ENCODE measurements around the gene GLB1L2. TPM values are rescaled to one million over a fixed set of nuclear protein-coding genes. Genes with fewer than 3 reads are reported as not detected.

GLB1L2 gene
- total RNA-seq, 1 experiment from 2014 or later: 27.1 TPM

GRCh38 chr11:134346101-134346975 is 14.6 kb downstream of the GLB1L2 start:
- DNase-seq (ENCODE audit: low read depth, low spot score): no peak
- Histone ChIP-seq H3K4me1 (ENCODE audit: control insufficient read depth in 1 of 2, insufficient read depth in 2 of 2, low read length in 2 of 2) (peaks cover 0 to 10% of the 10 kb centered on the region in 2 experiments; a peak in 2 of 4 replicates), H3K27me3 (ENCODE audit: insufficient read depth, low read length) (no peaks in the 10 kb centered on the region), H4K20me1 (ENCODE audit: insufficient read depth) (no peaks in the 10 kb centered on the region), H3K27ac (ENCODE audit: low read depth, low read length) (no peak overlapping the region), H2AFZ (ENCODE audit: low read depth, low read length, poor library complexity, severe bottlenecking) (no peak overlapping the region), H3K4me2 (ENCODE audit: low read length) (no peak overlapping the region), H3K4me3 (replicated peaks in 1 of 2; ENCODE audit: low read depth in 1 of 2, low read length in 2 of 2) (no peak overlapping the region), H3K9me2 (ENCODE audit: insufficient read depth) (no peaks in the 10 kb centered on the region), H3K9ac (ENCODE audit: low read length) (no peak overlapping the region), H3K79me2 (ENCODE audit: insufficient read depth, low read length) (no peaks in the 10 kb centered on the region), H3K36me3 (ENCODE audit: control insufficient read depth in 1 of 2, insufficient read depth in 2 of 2, low read length in 2 of 2) (no peaks in the 10 kb centered on the region; a peak in 1 of 4 replicates), H3K9me3 (ENCODE audit: control insufficient read depth in 1 of 2, insufficient read depth in 1 of 2, low read depth in 1 of 2, low read length in 2 of 2) (no peaks in the 10 kb centered on the region)
- no peak for ATAC-seq
- ChIA-PET CTCF (no interaction called here), POLR2A (no interaction called here), RAD21 (ENCODE audit: low non-redundant PET in 1 of 2, low total read pairs in 2 of 2, uncharacterized antibody in 2 of 2, unreplicated experiment in 2 of 2) (no interaction called here)
- no TSS peak for BruUV-seq (replicated peaks)
- intact Hi-C loops (cut with micrococcal nuclease): no loop called here
- TF ChIP-seq POLR2A (IDR thresholded peaks at IDR 0.05; ENCODE audit: borderline replicate concordance, extremely low read depth, insufficient read depth, insufficient read length): no peak
- no peak for TF ChIP-seq RAD21 (IDR thresholded peaks at IDR 0.05; ENCODE audit: low read depth)
- no peak for TF ChIP-seq EGR1 (IDR thresholded peaks at IDR 0.05; ENCODE audit: low read depth)
- TF ChIP-seq ZBTB33 (IDR thresholded peaks at IDR 0.05; ENCODE audit: extremely low read depth, insufficient replicate concordance, low read length): no peak
- no peak for TF ChIP-seq ELF1 (IDR thresholded peaks at IDR 0.05; ENCODE audit: borderline replicate concordance, low read depth)
- TF ChIP-seq TCF7L2 (IDR thresholded peaks at IDR 0.05; ENCODE audit: borderline replicate concordance, extremely low read depth, insufficient read depth, insufficient read length): no peak
- TF ChIP-seq EZH2phosphoT487 (IDR thresholded peaks at IDR 0.05; ENCODE audit: borderline replicate concordance): no peak
- TF ChIP-seq CEBPB (IDR thresholded peaks at IDR 0.05; ENCODE audit: low read depth): no peak

Measured in HCT116 (cell line).